ENCODE data around the gene TBC1D28.
"Not testable (repeated sequence)": the region's sequence is repeated elsewhere in the genome, so short reads cannot be mapped to it uniquely, and the experiment has no call there.

The TBC1D28 gene

GRCh38 chr17:18644291-18644690 lies at the start of gene TBC1D28:
TSS of gene TBC1D28 (minus strand) at chr17:18644391. CDS start at chr17:18641352, 3,039 bp downstream.
- not testable (repeated sequence) for DNase-seq

DNA sequence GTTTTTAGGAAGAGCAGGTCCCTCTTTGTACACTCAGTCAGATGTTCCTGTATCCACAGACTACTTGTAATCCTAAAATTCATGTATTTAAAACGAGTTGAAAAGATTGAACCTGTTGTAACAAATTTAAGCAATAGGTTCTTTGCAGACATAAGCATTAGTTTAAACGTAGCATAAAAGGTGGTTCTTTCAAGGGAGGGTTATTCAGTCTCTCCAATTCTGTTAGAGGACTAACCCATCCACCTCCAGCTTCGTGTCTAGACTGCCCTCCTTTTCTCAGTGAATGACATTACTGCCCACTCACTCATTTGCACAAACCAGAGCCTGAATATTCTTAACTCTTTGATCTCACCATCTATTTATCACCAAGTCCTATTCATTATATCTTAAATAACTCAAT lies 38.5 kb upstream of the TBC1D28 start:
- not testable (repeated sequence) for DNase-seq

GRCh38 chr17:18681767-18682571 lies 37.8 kb upstream of the TBC1D28 start, which contains the start of gene FOXO3B:
TSS of gene FOXO3B (minus strand) at chr17:18682314. CDS start at chr17:18681651, 663 bp downstream.
- peak; percentile 96 for DNase-seq

DNA sequence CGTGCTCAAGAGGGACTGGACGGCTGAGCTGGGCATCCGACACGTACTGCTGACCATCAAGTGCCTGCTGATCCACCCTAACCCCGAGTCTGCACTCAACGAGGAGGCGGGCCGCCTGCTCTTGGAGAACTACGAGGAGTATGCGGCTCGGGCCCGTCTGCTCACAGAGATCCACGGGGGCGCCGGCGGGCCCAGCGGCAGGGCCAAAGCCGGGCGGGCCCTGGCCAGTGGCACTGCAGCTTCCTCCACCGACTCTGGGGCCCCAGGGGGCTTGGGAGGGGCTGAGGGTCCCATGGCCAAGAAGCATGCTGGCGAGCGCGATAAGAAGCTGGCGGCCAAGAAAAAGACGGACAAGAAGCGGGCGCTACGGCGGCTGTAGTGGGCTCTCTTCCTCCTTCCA lies 33.2 kb upstream of the TBC1D28 start:
- DNase-seq: not testable (repeated sequence)

DNA sequence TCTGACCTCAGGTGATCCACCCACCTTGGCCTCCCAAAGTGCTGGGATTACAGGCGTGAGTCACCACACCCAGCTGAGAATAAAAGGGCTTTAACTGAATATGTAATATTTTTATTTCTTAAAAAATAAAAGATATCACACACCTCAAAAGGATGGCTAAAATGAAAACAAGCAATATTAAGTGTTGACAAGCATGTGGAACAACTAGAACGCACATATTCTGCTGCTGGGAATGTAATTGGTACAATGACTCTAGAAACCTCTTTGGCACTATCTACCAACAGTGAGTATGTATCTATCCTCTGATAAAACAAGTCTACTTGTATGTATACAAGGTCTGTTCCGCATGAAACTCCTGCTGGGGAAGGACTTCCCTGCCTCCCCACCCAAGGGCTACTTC lies 32.7 kb upstream of the TBC1D28 start:
- DNase-seq: not testable (repeated sequence)

GRCh38 chr17:18672395-18673227 lies 28.4 kb upstream of the TBC1D28 start:
- DNase-seq: not testable (repeated sequence)

DNA sequence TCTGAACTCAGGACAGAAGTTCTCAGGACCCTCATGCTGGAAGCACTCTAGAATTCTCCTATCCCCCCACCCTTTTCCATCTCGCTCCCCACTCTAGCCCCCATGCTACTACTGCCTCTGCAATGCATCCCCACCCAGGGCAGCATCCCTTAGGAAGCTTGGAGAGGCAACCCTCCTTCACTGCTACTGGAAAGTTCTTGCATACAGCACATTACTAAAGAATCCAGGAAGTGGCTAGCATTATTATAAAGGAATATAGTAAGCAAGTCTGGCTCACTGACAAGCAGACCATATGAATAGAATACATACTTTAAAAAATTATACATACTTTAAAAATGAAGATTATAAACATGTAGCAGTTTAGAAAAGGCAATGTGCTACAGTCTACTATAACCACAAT lies 24.4 kb upstream of the TBC1D28 start:
- DNase-seq: not testable (repeated sequence)

DNA sequence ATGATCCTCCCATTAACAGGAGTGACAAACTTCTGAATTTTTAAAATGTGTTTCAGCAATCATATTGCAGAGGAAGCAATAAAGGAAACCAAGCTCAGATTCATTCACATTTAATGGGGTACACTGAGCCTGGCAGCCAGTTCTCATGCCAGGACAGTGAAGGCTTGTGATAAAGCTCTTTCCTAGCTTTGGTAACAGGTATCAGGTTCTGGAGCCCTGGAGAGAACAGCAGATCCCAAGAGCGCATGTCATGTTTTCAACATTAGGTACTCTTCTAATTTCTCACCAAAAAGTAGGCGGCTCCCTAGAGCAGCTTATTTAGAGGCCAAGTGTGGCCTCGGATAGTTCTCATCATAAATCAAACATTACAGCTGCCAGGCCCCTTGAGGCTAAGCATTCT lies 23.3 kb upstream of the TBC1D28 start:
- DNase-seq: not testable (repeated sequence)

GRCh38 chr17:18666326-18666725 lies 22.1 kb upstream of the TBC1D28 start:
- not testable (repeated sequence) for DNase-seq

GRCh38 chr17:18661924-18662624 lies 17.9 kb upstream of the TBC1D28 start:
- DNase-seq: not testable (repeated sequence)

DNA sequence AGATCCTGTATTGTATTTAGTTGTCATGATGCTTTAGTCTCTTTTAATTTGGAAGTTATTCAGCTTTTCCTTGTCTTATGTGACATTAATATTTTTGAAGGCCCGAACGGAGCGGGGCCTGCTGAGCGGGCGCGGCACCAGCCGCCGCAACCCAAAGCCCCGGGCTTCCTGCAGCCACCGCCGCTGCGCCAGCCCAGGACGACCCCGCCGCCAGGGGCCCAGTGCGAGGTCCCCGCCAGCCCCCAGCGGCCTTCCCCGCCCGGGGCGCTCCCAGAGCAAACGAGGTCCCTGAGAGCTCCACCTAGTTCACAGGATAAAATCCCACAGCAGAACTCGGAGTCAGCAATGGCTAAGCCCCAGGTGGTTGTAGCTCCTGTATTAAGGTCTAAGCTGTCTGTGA lies 5.9 kb upstream of the TBC1D28 start:
- DNase-seq: not testable (repeated sequence)

DNA sequence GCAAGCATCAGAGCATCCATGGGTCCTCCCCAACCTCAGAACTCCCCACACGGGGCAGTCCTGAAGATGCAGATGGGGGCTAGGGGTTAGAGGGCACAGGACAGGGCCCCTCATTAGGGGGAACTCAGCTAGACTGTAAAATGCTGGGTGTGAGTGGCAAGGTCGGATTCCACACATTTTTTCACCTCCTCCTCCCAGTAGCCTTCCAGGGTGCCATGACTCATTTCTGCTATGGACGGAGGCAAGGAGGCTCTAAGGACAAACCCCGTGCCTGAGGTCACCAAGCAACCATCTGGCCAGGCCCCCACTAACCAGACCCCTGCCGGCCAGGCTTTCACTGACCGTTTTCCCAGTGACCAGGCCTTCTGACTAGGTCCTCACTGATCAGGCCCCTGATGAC lies 1.1 kb downstream of the TBC1D28 start:
- not testable (repeated sequence) for DNase-seq

GRCh38 chr17:18638357-18638756 lies 5.8 kb downstream of the TBC1D28 start:
- not testable (repeated sequence) for DNase-seq

DNA sequence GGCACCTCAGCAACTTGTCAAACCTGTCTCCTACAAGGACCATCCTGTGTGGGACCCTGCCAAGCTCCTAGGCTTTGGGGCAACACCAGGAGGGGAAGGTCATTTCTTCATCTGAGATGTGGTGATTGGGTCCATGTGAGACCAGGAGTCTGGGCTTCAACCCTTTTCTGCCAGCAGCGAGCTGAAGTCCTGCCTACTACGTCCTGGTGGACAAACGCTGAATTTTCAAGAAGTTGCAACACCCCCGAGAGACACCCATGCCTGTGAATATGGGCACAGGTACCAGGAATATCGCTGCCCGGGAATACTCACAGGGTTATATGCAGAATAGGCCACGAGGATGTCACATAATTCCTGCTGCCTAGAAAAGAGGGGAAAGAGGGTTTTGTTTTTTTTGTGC lies 8.0 kb downstream of the TBC1D28 start:
- not testable (repeated sequence) for DNase-seq

DNA sequence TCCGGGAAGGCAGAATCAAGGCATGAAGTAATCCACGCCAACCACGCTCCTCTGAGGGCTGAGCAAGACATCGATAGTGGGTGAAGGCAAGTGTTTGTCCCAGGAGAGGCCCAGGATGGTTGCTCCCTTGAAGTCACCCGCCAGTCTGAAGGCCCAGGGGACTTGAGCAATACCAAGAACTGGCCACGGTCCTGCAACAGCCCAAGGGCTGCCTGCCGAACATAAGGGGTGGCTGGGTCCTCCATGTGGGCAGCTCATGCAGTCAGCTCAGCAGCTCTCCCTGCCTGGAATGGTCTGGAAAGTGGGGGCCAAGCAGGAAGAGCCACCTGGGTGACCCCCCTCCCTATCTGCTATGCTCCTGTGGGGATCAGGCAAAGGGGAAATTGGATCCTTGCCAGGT lies 8.4 kb downstream of the TBC1D28 start:
- DNase-seq: not testable (repeated sequence)

GRCh38 chr17:18634550-18635263 lies 9.5 kb downstream of the TBC1D28 start:
- DNase-seq: not testable (repeated sequence)

- DNase-seq: no peak
Observed at GRCh38 chr17:18626152-18626870, 17.9 kb downstream of the TBC1D28 start.

GRCh38 chr17:18625509-18626104 lies 18.6 kb downstream of the TBC1D28 start:
- DNase-seq: peak; percentile 48

DNA sequence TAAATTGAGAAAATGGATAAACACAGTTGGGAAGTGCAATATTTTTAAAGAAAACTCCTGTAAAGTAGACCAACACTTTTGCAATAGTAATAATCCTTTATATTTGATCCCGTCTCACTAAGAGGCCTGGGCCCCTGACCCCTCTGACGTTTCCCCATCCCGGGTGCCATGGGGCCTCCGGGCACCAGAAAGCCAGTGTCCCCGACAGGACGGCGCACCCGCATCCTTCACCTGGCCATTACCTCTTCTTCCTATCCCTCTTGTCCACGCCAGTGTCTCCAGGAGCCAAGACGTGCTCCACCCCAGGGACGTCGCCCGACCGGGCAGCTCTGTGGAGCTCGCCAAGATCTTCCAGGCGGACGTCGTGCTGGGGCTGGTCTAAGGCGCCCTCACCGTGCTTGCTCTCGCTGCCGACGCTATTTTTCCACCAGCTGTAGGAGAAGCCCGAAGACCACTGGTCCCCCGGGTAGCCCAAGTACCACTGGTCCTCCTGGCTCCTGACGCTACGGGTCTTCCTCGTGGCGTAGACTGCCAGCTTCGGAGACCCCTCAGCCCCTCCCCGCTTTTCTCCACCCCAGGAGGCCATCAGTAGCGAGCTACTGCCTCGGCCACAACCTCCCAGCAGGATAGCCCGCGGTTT lies 19.2 kb downstream of the TBC1D28 start:
- not testable (repeated sequence) for DNase-seq

DNA sequence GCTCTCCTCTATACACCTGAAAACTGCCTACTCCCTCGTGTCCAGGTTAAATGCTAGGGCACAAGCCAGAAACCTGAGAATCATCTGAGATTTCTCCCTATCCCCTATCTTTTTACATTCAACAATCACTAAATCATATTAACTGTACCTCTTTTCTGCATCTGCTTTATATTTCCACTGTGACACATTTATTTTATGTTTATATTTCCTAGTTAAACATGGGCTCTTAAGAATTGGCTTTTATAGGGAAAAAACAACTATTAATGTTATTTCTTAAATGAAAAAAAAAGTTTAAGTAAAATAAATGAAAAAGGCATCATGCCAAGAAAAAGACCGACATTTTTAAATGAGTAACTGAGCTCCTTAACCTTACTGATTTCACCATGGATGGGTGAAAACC lies 26.6 kb downstream of the TBC1D28 start:
- DNase-seq: not testable (repeated sequence)

DNA sequence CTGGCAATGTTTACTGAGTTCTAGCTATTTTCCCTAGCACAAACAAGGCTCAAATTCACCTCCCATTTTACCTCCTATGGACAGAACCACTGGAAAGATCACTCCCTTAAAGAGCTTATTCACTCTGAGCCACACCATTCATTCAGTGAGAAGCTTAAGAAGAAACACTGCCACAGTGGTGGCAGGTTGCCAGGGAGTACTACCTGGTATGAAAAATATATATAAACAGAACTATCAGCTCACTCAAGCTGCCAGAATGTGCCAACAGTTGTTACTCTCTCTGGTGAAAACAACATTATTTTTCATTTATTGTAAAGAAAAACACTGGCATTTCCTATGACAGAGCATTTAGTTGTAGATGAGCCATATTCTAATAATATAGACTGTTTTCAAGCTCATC lies 31.2 kb downstream of the TBC1D28 start:
- not testable (repeated sequence) for DNase-seq

Data from NCI-H1436 (cell line).